ENCODE results near the gene DSG3. TPM values are rescaled to one million over a fixed set of nuclear protein-coding genes. Genes with fewer than 3 reads are reported as not detected.

Gene DSG3
- total and polyA plus RNA-seq, 2 of the 13 experiments (the other 11 are each of a cell fraction or from before 2014, with no cell fraction given) = not detected

GRCh38 chr18:31497836-31498573, 50.5 kb downstream of the DSG3 start, which contains the start of gene DSG2 (continued):
- TF ChIP-seq CREB3 (CRISPR knock-in tag; IDR thresholded peaks at IDR 0.05) (peak; percentile 67; the same call in 1 of the 2 replicates), ZSCAN20 (CRISPR knock-in tag; IDR thresholded peaks at IDR 0.05; ENCODE audit: borderline replicate concordance) (peak; percentile 14; the same call in 1 of the 2 replicates), RNF2 (conservative IDR thresholded peaks at IDR 0.05; ENCODE audit: low read depth) (no peak), ZNF367 (CRISPR knock-in tag; IDR thresholded peaks at IDR 0.05; ENCODE audit: borderline replicate concordance) (0 out of 2 replicates have a peak, but pooled peaks have one; percentile 38), ZNF768 (CRISPR knock-in tag; IDR thresholded peaks at IDR 0.05) (peak; percentile 48; the same call in 1 of the 2 replicates), KLF15 (CRISPR knock-in tag; IDR thresholded peaks at IDR 0.05; ENCODE audit: borderline replicate concordance) (0 out of 2 replicates have a peak, but pooled peaks have one; percentile 40), TAF1 (CRISPR knock-in tag; IDR thresholded peaks at IDR 0.05) (peak; percentile 73), POLR2A (IDR thresholded peaks at IDR 0.05; ENCODE audit: insufficient read depth in 1 of 2, low read depth in 2 of 2, low read length in 2 of 2) (peak; percentile 58 to 70), KMT2A (CRISPR knock-in tag; IDR thresholded peaks at IDR 0.05) (peak; percentile 20; the same call in 1 of the 2 replicates), ZNF501 (CRISPR knock-in tag; IDR thresholded peaks at IDR 0.05) (peak; percentile 25; the same call in 1 of the 2 replicates), ZNF281 (CRISPR knock-in tag; IDR thresholded peaks at IDR 0.05; ENCODE audit: borderline replicate concordance) (0 out of 2 replicates have a peak, but pooled peaks have one; percentile 1), GTF2F1 (IDR thresholded peaks at IDR 0.05; ENCODE audit: low read length) (no peak), ZBTB2 (CRISPR knock-in tag; IDR thresholded peaks at IDR 0.05; ENCODE audit: low read depth) (peak; percentile 46; the same call in 1 of the 2 replicates), KMT2B (CRISPR knock-in tag; IDR thresholded peaks at IDR 0.05) (peak; percentile 16; the same call in 1 of the 2 replicates), ZSCAN25 (CRISPR knock-in tag; IDR thresholded peaks at IDR 0.05) (peak; percentile 92), SMAD1 (CRISPR knock-in tag; IDR thresholded peaks at IDR 0.05; ENCODE audit: borderline replicate concordance, low read depth) (no peak), FOXK1 (CRISPR knock-in tag; IDR thresholded peaks at IDR 0.05; ENCODE audit: borderline replicate concordance, low read depth) (no peak), ZNF790 (CRISPR knock-in tag; IDR thresholded peaks at IDR 0.05; ENCODE audit: borderline replicate concordance) (no peak), BRD4 (CRISPR knock-in tag; IDR thresholded peaks at IDR 0.05) (peak; percentile 2; the same call in 1 of the 2 replicates), MNT (IDR thresholded peaks at IDR 0.05) (no peak), DR1 (CRISPR knock-in tag; IDR thresholded peaks at IDR 0.05) (0 out of 2 replicates have a peak, but pooled peaks have one; percentile 14), ZNF468 (CRISPR knock-in tag; IDR thresholded peaks at IDR 0.05) (no peak), ZFX (CRISPR knock-in tag; IDR thresholded peaks at IDR 0.05; ENCODE audit: low read depth) (peak; percentile 80), SRY (CRISPR knock-in tag; IDR thresholded peaks at IDR 0.05) (peak; percentile 72; the same call in 1 of the 2 replicates)
